Erythroblast (primary cell): Measurements from ENCODE around the gene AHRR.

Experiments
- GATA1 ChIP-seq: IDR thresholded peaks from 2 replicates; pipeline ENCODE4 v1.6.1; 2011; ENCODE audit warnings: low read depth, mild to moderate bottlenecking, control low read depth, low read length, moderate library complexity
- POLR2A ChIP-seq: IDR thresholded peaks from 2 replicates; pipeline ENCODE4 v1.6.1; 2011; ENCODE audit warnings: mild to moderate bottlenecking, low read length

DNA sequence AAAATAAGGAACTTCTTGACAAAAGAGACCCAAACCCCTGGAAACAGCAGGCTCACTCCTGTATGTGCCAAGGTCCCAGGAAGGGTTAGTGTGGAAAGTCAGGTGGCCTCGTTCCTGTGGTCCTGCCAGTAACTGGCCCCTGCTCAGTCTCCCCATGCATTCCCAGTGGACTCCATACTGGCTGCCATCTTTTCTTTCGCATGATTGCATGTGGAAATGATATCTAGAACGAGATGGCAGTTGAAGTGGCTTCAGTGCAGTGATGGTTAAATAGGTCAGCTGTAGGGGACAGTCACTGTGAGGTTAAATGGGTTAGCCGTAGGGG lies 30.4 kb downstream of the AHRR start:
- TF ChIP-seq POLR2A (no peak), GATA1 (no peak)
